ENCODE measurements around the gene BDH1.

- TF ChIP-seq POLR2AphosphoS5 (IDR thresholded peaks at IDR 0.05), result no peak
- no peak for TF ChIP-seq CTCF (IDR thresholded peaks at IDR 0.05)
- TF ChIP-seq POLR2A (IDR thresholded peaks at IDR 0.05), result no peak
Observed at GRCh38 chr3:197603317-197603933, 47.7 kb upstream of the BDH1 start.

Data from breast epithelium (tissue), 3 donors.